ENCODE results near the gene PLCXD1. TPM values are rescaled to one million over a fixed set of nuclear protein-coding genes. Genes with fewer than 3 reads are reported as not detected.

PLCXD1 gene
- polyA plus RNA-seq, 3 donors: 2.9 to 28.7 (median 6.7) TPM

DNA sequence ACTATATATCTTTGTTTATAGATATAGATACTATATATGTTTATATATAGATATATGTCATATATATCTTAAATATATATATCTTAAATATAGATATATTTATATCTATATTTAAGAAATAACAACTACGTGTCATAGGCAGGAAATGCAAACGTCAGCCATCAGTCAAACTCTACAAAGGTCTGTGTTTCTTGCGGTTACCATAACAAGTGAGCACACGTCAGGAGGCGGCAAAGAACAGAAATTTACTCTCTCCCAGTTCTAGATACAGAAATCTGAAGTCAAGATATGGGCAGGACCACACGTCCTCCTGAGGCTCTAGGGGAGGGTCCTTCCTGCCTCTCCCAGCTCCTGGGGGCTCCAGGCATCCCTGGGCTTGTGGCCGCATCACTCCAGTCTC, 6.5 kb downstream of the PLCXD1 start:
- H3K27ac Mint-ChIP-seq: peak overlapping the region in 1 of 7 donors; percentile 53

GRCh38 chrX:288561-288991, 7.4 kb downstream of the PLCXD1 start:
- Histone ChIP-seq H3K27me3 (ENCODE audit: control insufficient read depth in 2 of 2, insufficient read depth in 2 of 2, low read length in 2 of 2) (no peaks in the 10 kb centered on the region), H3K4me1 (ENCODE audit: control insufficient read depth in 1 of 2, insufficient read depth in 2 of 2, low read length in 2 of 2) (peaks cover 3 to 4% of the 10 kb centered on the region in 2 donors), H3K9ac (ENCODE audit: insufficient read depth, low read length, poor library complexity, severe bottlenecking) (no peak overlapping the region), H3K79me2 (ENCODE audit: insufficient read depth, low read length) (peaks cover 16% of the 10 kb centered on the region), H3K27ac (ENCODE audit: low read depth in 1 of 2, low read length in 2 of 2) (no peak overlapping the region), H3K4me2 (replicated peaks; ENCODE audit: extremely low read depth, low read length, poor library complexity, severe bottlenecking) (no peak overlapping the region), H3K36me3 (replicated peaks in 1 of 2; ENCODE audit: control insufficient read depth in 1 of 2, insufficient read depth in 2 of 2, low read length in 2 of 2) (peaks cover 28 to 80% of the 10 kb centered on the region in 2 donors), H4K20me1 (ENCODE audit: insufficient read depth, low read length) (no peaks in the 10 kb centered on the region), H3K4me3 (replicated peaks in 1 of 3; ENCODE audit: low read depth in 2 of 3, low read length in 3 of 3) (no peak overlapping the region), H3K9me3 (replicated peaks in 1 of 2; ENCODE audit: control insufficient read depth in 1 of 2, insufficient read depth in 1 of 2, low read length in 2 of 2) (peaks cover 0 to 24% of the 10 kb centered on the region in 2 donors), H2AFZ (ENCODE audit: insufficient read depth, low read depth, low read length, poor library complexity, severe bottlenecking) (no peak overlapping the region)
- intact Hi-C loops (cut with micrococcal nuclease): no loop called here
- WGBS (ENCODE audit: insufficient coverage): 94% methylated on average over 22 of the region's 25 CpGs
- Mint-ChIP-seq H3K9me3 (peaks cover 0 to 18% (median 11%) of the 10 kb centered on the region in 7 donors), H3K4me3 (no peak overlapping the region), H3K27ac (peak overlapping the region in 2 of 7 donors; percentile 25 to 38), H3K27me3 (ENCODE audit: low read depth in 3 of 3) (peaks cover 0 to 4% (median 0%) of the 10 kb centered on the region in 3 donors), H3K36me3 (peaks cover 51 to 71% of the 10 kb centered on the region in 2 donors), H3K4me1 (peaks cover 5% of the 10 kb centered on the region)
- no peak for DNase-seq
- TF ChIP-seq CTCF (IDR thresholded peaks at IDR 0.05): no peak

More for the DNA sequence above, 6.5 kb downstream of the PLCXD1 start:
- peaks cover 0 to 11% (median 4%) of the 10 kb centered on the region in 7 donors for H3K9me3 Mint-ChIP-seq
- Histone ChIP-seq H3K27ac (ENCODE audit: low read depth in 1 of 2, low read length in 2 of 2) (no peak overlapping the region), H3K4me2 (replicated peaks; ENCODE audit: extremely low read depth, low read length, poor library complexity, severe bottlenecking) (no peak overlapping the region), H2AFZ (ENCODE audit: insufficient read depth, low read depth, low read length, poor library complexity, severe bottlenecking) (no peak overlapping the region), H3K4me1 (ENCODE audit: control insufficient read depth in 1 of 2, insufficient read depth in 2 of 2, low read length in 2 of 2) (peaks cover 4% of the 10 kb centered on the region in 2 donors), H3K79me2 (ENCODE audit: insufficient read depth, low read length) (peaks cover 16% of the 10 kb centered on the region), H4K20me1 (ENCODE audit: insufficient read depth, low read length) (no peaks in the 10 kb centered on the region), H3K9me3 (replicated peaks in 1 of 2; ENCODE audit: control insufficient read depth in 1 of 2, insufficient read depth in 1 of 2, low read length in 2 of 2) (peaks cover 0 to 15% of the 10 kb centered on the region in 2 donors), H3K9ac (ENCODE audit: insufficient read depth, low read length, poor library complexity, severe bottlenecking) (no peak overlapping the region), H3K4me3 (replicated peaks in 1 of 3; ENCODE audit: low read depth in 2 of 3, low read length in 3 of 3) (no peak overlapping the region), H3K36me3 (replicated peaks in 1 of 2; ENCODE audit: control insufficient read depth in 1 of 2, insufficient read depth in 2 of 2, low read length in 2 of 2) (peaks cover 19 to 71% of the 10 kb centered on the region in 2 donors), H3K27me3 (ENCODE audit: control insufficient read depth in 2 of 2, insufficient read depth in 2 of 2, low read length in 2 of 2) (no peaks in the 10 kb centered on the region)
- H3K4me3 Mint-ChIP-seq: no peak overlapping the region
- intact Hi-C loops (cut with micrococcal nuclease): no loop called here
- H3K36me3 Mint-ChIP-seq: peaks cover 43 to 62% of the 10 kb centered on the region in 2 donors
- TF ChIP-seq CTCF (IDR thresholded peaks at IDR 0.05): no peak
- H3K4me1 Mint-ChIP-seq: peaks cover 5% of the 10 kb centered on the region
- WGBS (ENCODE audit: insufficient coverage): 94% methylated on average over 3 of the region's 7 CpGs
- H3K27me3 Mint-ChIP-seq (ENCODE audit: low read depth in 3 of 3): no peaks in the 10 kb centered on the region
- no peak for DNase-seq

All from CD14-positive monocyte (primary cell).